Occipital lobe (tissue), 2 donors: Measurements from ENCODE around the gene IGSF3. TPM values are rescaled to one million over a fixed set of nuclear protein-coding genes. Genes with fewer than 3 reads are reported as not detected.
"Not testable (repeated sequence)": the region's sequence is repeated elsewhere in the genome, so short reads cannot be mapped to it uniquely, and the experiment has no call there.

Source experiments
- DNase-seq: peaks from one replicate; lab custom pipeline; 2025; lab: John Stamatoyannopoulos, UW
- total RNA-seq: library from RNA; depleted of rRNA; stranded (reverse); fragments of >200 nt; gene quantifications from one replicate; pipeline ENCODE4 v1.2.3, GENCODE V29; 2014

The IGSF3 gene
- total RNA-seq, 1 donor from 2014 or later, result 115 TPM

DNA sequence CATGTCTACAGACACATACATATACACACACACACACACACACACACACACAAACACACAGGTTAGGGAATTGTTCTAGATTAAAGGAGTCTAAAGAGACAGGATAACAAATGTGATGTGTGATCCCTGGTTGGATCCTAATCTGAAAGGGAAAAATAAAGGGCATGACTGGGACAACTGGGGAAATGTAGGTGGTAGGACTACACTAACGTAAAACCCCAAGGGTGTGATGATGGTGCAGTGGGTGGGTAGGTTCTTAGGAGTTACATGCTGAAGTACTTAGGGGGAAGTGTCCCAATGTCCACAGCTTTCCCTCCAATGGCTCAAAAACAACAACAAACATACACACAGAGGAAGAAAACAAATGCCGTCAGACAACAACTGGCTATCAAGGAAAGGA, 68.2 kb downstream of the IGSF3 start:
- not testable (repeated sequence) for DNase-seq

GRCh38 chr1:116598420-116599036, 69.0 kb downstream of the IGSF3 start:
- not testable (repeated sequence) for DNase-seq

- DNase-seq, result not testable (repeated sequence)
Measured at GRCh38 chr1:116597388-116597787, 70.1 kb downstream of the IGSF3 start.

GRCh38 chr1:116596742-116597307, 70.7 kb downstream of the IGSF3 start:
- DNase-seq, result not testable (repeated sequence)

DNA sequence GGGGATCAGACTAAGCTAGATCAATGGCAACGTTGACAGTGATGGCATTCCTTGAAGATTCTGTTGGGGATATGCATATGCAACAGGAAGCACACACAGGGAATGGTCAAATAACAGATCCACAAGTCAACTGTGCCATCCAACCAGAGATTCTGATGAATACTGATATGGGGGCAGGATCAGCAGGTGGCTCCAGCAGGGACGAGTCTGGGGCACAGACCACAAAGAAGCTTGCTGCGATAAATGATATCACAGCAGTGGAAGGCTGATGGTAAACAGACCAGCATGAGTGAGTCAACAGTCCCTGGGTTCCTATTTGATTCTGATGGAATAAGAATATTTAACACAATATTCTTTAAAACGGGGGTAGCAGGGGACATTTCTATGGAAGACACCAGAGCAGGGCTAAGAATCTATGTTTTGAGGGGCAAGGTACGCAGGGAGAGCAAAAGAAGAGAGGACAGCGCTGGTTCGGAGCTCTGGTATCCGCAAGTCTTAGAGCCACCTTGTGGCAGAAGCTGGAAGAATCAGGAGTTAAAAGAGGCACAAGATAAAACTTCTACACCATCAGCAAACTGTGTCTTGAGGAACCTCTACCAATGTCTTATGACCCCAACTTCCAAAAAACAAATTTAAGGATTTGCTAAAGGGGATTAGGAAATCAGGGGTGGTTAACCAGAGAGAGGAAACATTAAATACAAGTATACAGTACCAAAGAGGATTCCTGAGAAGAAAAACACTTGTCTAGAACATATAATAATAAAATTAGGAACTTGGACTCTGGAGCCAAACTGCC, 71.4 kb downstream of the IGSF3 start:
- not testable (repeated sequence) for DNase-seq

DNA sequence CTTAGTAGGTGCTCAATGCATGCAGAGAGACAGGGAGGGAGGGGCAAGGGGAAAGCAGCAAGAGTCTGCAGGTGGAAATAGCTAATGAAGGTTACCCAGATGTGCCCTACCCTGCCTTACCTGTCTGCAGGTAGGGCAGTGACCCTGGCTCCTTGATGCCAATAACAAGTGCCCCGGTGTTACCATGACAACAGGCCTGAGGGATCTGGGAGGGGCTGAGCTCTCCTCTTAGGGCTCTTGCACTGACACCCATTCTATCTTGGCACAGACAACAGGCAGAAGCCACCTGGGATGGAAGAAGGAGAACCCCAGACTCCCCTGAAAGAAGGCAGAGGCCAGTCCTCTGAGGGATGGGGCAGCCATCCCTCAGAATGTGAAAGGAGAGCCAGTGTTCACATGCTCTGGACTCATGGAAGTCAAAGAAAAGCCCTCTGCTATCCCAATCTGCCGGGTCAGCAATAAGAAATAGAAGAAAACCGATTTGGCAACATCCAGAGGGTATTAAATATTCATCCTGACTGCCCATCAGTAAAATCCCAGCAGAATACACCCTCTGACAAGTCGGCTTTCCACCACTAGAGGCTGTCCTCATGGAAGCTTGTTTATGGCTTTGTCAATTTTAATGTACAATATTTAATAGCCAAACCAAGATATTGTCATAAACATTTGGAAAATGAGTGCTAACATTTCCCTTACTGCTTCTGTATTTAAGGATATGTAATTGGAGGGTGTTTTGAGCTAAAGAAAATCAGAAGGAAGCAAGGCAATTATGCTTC, 72.3 kb downstream of the IGSF3 start:
- not testable (repeated sequence) for DNase-seq

DNA sequence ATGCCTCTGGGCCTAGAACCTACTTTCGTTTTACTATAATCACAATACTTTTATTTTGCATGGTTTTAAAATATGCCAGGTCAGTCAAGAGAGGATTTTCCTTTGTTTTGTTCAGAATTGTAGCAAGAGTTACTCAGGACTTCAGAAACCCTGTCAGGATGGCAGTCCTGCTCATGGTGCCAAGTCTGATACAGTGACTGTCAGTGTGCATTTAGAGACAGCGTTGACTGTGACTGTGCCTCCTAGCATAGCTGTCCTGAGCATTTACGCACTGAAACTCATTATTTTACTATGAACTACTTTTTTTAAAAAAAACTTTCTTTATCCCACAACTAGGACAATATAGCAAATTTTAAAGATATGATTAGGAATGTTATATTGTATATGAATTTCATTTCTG, 73.6 kb downstream of the IGSF3 start:
- not testable (repeated sequence) for DNase-seq

- not testable (repeated sequence) for DNase-seq
Measured at GRCh38 chr1:116593401-116593800, 74.1 kb downstream of the IGSF3 start.

DNA sequence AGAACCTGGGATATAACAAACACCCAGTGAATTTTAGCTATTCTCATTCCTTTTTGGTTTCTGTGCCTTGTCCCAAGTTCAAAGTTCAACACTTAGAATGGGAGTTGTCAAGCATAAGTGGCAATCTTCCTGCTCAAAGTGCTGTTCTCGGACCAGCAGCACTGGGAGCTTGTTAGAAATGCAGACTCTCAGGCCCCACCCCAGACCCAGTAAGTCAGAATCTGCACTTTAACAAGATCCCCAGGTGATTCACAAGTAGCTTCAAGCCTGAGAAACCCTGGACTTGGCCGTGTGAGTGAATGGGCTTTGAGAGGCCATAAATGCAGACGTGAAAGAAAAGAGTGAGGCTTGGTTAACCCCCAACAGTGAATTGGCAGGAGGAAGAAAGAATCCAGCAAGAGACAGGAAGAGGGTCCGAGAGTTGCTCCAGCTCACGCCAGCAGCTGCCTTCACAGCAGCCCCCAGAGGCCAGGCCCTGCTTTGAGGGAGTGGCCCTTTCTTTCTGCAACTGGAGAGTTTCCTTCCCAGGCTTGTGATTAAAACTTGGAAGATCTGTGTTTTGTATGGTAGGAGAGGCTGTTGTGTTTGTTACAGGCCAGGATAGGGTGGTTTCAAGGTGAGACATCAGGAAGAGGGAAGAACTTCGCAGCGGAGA, 75.5 kb downstream of the IGSF3 start:
- DNase-seq, result not testable (repeated sequence)

- not testable (repeated sequence) for DNase-seq
Measured at GRCh38 chr1:116591006-116591950, 76.3 kb downstream of the IGSF3 start.

- DNase-seq, result not testable (repeated sequence)
Measured at GRCh38 chr1:116590359-116591005, 77.1 kb downstream of the IGSF3 start.

GRCh38 chr1:116589101-116589735, 78.3 kb downstream of the IGSF3 start:
- not testable (repeated sequence) for DNase-seq

DNA sequence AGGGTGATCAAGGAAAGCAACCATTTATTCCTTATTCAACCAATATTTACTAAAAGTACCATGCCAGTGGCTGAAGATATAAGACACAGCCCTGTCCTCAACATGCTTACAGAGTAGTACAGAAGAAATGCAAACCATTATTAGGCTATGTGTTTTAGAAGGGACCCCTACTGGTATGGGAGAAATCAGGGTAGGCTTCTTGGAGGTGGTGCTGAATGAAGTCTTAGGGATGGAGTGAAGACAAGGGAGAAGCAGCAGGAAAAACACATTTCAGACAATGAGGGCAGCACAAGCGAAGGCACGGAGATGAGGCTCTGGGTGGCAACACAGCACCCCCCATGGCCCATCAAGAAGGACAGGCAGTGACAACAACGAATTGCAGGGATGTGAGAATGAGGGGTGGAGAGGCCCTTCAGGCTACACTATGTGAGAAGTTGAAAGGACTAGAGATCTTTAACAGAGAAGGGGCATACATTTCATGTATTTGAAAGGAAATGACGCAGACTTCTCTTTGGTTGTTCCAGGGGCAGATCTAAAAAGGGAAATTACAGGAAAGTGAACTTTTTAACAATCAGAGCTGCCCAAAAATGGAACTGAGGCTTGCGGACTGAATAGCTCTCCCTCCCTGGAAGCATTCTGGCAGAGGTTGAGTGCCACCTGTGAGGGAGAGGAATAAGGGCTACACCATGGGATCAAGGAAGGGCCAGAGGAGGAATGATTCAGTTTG, 79.9 kb downstream of the IGSF3 start:
- no peak for DNase-seq

- DNase-seq, result no peak
Measured at GRCh38 chr1:116586741-116587143, 80.8 kb downstream of the IGSF3 start.

DNA sequence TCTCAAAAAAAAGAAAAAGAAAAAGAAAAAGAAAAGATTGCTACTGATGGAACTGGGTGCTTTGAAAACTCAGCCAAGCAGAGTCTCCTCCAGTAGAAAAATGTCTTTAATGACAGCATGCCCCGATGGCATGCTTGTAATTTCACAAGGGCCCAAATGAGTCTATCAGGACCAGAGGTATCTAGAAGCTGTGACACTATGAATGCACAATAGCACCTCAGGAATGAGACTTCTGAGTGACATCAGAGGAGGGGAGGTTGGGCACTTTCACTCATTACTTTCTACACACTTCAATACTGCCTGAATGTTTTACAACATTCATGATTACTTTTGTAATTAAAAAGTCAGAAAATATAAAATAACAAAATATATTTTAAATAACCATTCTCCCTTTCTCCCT, 81.6 kb downstream of the IGSF3 start:
- DNase-seq, result no peak

- DNase-seq, result no peak
Measured at GRCh38 chr1:116581323-116581885, 86.1 kb downstream of the IGSF3 start.

DNA sequence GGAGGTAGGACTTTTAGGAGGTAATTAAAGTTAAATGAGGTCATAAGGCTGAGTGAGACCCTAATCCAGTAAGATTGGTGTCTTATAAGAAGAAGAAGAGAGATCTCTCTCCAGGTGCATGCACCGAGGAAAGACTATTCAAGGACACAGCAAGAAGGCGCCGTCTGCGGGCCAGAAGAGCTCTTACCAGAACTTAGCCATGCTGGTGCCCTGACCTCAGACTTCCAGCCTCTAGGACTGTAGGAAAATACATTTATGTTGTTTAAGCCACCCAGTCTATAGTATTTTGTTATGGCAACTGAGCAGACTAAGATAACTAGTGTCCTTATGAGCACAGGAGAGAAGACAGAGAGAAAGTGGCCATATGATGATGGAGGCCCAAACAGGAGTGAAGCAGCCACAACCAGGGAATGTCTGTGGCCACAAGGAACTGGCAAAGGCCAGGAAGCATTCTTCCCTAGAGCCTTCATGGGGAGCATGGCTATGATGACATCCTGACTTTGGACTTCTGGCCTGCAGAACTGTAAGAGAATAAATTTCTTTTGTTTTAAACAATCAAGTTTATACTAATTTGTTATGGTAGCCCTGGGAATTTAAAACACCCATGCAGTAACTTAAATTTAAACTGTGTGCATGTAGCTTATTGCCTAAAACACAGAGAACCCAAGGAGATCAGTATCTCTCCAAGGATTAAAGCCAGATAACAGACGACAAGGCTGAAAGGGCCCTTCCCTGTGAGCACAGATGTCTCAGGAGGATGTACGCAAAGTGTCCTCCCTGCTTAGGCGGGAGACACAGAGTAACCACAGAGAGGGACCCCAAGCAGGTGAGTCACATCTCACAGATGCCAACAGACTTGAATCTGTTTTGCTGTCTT, 86.8 kb downstream of the IGSF3 start:
- no peak for DNase-seq
